SK-N-SH treated with all-trans-retinoic acid at 6 μM for 48 hours (cell line): Measurements from ENCODE around the gene NEK10.

Experiments used
- GLIS3 ChIP-seq: fragments of 250-450 bp; sonication (Bioruptor Pico); IDR thresholded peaks from 2 replicates; pipeline ENCODE4 v1.5.0; 2020; ENCODE audit warnings: mild to moderate bottlenecking, moderate library complexity
- SNAI2 ChIP-seq: fragments of 250-450 bp; sonication (Bioruptor Pico); IDR thresholded peaks from 2 replicates; pipeline ENCODE4 v1.5.0; 2020; ENCODE audit warnings: mild to moderate bottlenecking, moderate library complexity
- TOX ChIP-seq: fragments of 250-450 bp; sonication (Bioruptor Pico); IDR thresholded peaks from 2 replicates; pipeline ENCODE4 v1.8.0; 2021; ENCODE audit warnings: mild to moderate bottlenecking, moderate library complexity, borderline replicate concordance
- ZC3H10 ChIP-seq: fragments of 250-450 bp; sonication (Bioruptor Pico); IDR thresholded peaks from 2 replicates; pipeline ENCODE4 v1.5.1; 2021; ENCODE audit warnings: mild to moderate bottlenecking, moderate library complexity
- ZFP3 ChIP-seq: fragments of 250-450 bp; sonication (Bioruptor Pico); IDR thresholded peaks from 2 replicates; pipeline ENCODE4 v1.5.0; 2020; ENCODE audit warnings: mild to moderate bottlenecking, moderate library complexity
- ZNF565 ChIP-seq: fragments of 450-650 bp; formaldehyde crosslinking; conservative IDR thresholded peaks from 2 replicates; pipeline ENCODE4 v1.5.0; 2020; ENCODE audit warnings: low read depth, mild to moderate bottlenecking, moderate library complexity

DNA sequence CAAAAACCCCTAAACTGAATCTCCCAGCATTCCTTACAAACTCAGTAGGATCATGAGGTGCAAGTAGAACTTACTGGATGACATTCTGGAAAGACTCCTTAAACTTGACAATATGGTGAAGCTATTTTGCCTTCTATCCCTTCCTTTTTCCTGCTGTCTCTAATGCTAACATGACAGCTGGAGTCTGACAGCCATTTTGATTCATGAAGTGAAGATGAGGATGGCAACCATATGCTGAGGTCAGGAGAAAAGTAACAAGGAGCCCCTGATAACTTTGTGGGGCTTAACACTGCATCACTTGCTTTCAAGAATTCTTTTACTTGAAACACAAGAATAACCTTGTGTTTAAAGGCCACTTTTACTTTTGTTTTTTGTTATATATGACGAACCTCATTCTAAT, 15.0 kb upstream of the NEK10 start:
- TF ChIP-seq GLIS3 (CRISPR knock-in tag) (no peak), ZC3H10 (CRISPR knock-in tag) (no peak), ZFP3 (no peak), ZNF565 (CRISPR knock-in tag) (no peak), TOX (no peak), SNAI2 (CRISPR knock-in tag) (no peak)
